ENCODE results near the gene PKHD1. TPM values are rescaled to one million over a fixed set of nuclear protein-coding genes. Genes with fewer than 3 reads are reported as not detected.

The PKHD1 gene
- total RNA-seq, 1 experiment from 2014 or later: 0.43 TPM

GRCh38 chr6:51778666-51779065 is 308.7 kb downstream of the PKHD1 start:
- H3K4me3 ChIP-seq (ENCODE audit: low read depth, low read length, poor library complexity, severe bottlenecking): no peak overlapping the region
- H3K27me3 ChIP-seq (replicated peaks; ENCODE audit: insufficient read depth, low read depth, low read length, poor library complexity): peaks cover 7% of the 10 kb centered on the region
- CTCF ChIA-PET: no interaction called here
- no peaks in the 10 kb centered on the region for H3K36me3 ChIP-seq (ENCODE audit: insufficient read depth, low read length, poor library complexity, severe bottlenecking)
- H3K4me1 ChIP-seq (ENCODE audit: insufficient read depth, low read length, poor library complexity, severe bottlenecking): no peaks in the 10 kb centered on the region
- intact Hi-C loops (cut with micrococcal nuclease; ENCODE audit: unreplicated experiment): no loop called here
- POLR2A ChIA-PET (ENCODE audit: low non-redundant PET): no interaction called here
- no peak overlapping the region for H3K27ac ChIP-seq (ENCODE audit: low read depth, low read length, poor library complexity, severe bottlenecking)
- TF ChIP-seq, protein P1, sequence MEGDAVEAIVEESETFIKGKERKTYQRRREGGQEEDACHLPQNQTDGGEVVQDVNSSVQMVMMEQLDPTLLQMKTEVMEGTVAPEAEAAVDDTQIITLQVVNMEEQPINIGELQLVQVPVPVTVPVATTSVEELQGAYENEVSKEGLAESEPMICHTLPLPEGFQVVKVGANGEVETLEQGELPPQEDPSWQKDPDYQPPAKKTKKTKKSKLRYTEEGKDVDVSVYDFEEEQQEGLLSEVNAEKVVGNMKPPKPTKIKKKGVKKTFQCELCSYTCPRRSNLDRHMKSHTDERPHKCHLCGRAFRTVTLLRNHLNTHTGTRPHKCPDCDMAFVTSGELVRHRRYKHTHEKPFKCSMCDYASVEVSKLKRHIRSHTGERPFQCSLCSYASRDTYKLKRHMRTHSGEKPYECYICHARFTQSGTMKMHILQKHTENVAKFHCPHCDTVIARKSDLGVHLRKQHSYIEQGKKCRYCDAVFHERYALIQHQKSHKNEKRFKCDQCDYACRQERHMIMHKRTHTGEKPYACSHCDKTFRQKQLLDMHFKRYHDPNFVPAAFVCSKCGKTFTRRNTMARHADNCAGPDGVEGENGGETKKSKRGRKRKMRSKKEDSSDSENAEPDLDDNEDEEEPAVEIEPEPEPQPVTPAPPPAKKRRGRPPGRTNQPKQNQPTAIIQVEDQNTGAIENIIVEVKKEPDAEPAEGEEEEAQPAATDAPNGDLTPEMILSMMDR (conservative IDR thresholded peaks at IDR 0.05; ENCODE audit: low read depth, low read length): no peak
- TF ChIP-seq EZH2 (IDR thresholded peaks at IDR 0.05; ENCODE audit: borderline replicate concordance, low read depth, low read length, poor library complexity, severe bottlenecking): no peak
- no peaks in the 10 kb centered on the region for H3K9me3 ChIP-seq (ENCODE audit: low read depth, low read length, poor library complexity, severe bottlenecking)
- no peak for DNase-seq (ENCODE audit: low spot score)
- no TSS peak for BruUV-seq (replicated peaks)

GRCh38 chr6:51777618-51778017 is 309.8 kb downstream of the PKHD1 start:
- ChIA-PET POLR2A (ENCODE audit: low non-redundant PET) (no interaction called here), CTCF (no interaction called here)
- TF ChIP-seq EZH2 (IDR thresholded peaks at IDR 0.05; ENCODE audit: borderline replicate concordance, low read depth, low read length, poor library complexity, severe bottlenecking): no peak
- TF ChIP-seq, protein P1 (conservative IDR thresholded peaks at IDR 0.05; ENCODE audit: low read depth, low read length): no peak
- Histone ChIP-seq H3K36me3 (ENCODE audit: insufficient read depth, low read length, poor library complexity, severe bottlenecking) (no peaks in the 10 kb centered on the region), H3K9me3 (ENCODE audit: low read depth, low read length, poor library complexity, severe bottlenecking) (no peaks in the 10 kb centered on the region), H3K4me1 (ENCODE audit: insufficient read depth, low read length, poor library complexity, severe bottlenecking) (no peaks in the 10 kb centered on the region), H3K27ac (ENCODE audit: low read depth, low read length, poor library complexity, severe bottlenecking) (no peak overlapping the region), H3K4me3 (ENCODE audit: low read depth, low read length, poor library complexity, severe bottlenecking) (no peak overlapping the region), H3K27me3 (replicated peaks; ENCODE audit: insufficient read depth, low read depth, low read length, poor library complexity) (peaks cover 7% of the 10 kb centered on the region)
- no peak for DNase-seq (ENCODE audit: low spot score)
- intact Hi-C loops (cut with micrococcal nuclease; ENCODE audit: unreplicated experiment): no loop called here
- no TSS peak for BruUV-seq (replicated peaks)

- intact Hi-C loops (cut with micrococcal nuclease; ENCODE audit: unreplicated experiment): no loop called here
- BruUV-seq (replicated peaks): no TSS peak
- CTCF ChIA-PET: no interaction called here
Observed at GRCh38 chr6:51775942-51776860, 311.2 kb downstream of the PKHD1 start.

More at GRCh38 chr6:51775942-51776860, 311.2 kb downstream of the PKHD1 start:
- TF ChIP-seq, protein P1 (conservative IDR thresholded peaks at IDR 0.05; ENCODE audit: low read depth, low read length): no peak
- no peak for TF ChIP-seq EZH2 (IDR thresholded peaks at IDR 0.05; ENCODE audit: borderline replicate concordance, low read depth, low read length, poor library complexity, severe bottlenecking)
- POLR2A ChIA-PET (ENCODE audit: low non-redundant PET): no interaction called here
- no peaks in the 10 kb centered on the region for H3K4me1 ChIP-seq (ENCODE audit: insufficient read depth, low read length, poor library complexity, severe bottlenecking)
- no peaks in the 10 kb centered on the region for H3K36me3 ChIP-seq (ENCODE audit: insufficient read depth, low read length, poor library complexity, severe bottlenecking)
- H3K27ac ChIP-seq (ENCODE audit: low read depth, low read length, poor library complexity, severe bottlenecking): no peak overlapping the region
- H3K27me3 ChIP-seq (replicated peaks; ENCODE audit: insufficient read depth, low read depth, low read length, poor library complexity): peaks cover 7% of the 10 kb centered on the region
- H3K4me3 ChIP-seq (ENCODE audit: low read depth, low read length, poor library complexity, severe bottlenecking): no peak overlapping the region
- H3K9me3 ChIP-seq (ENCODE audit: low read depth, low read length, poor library complexity, severe bottlenecking): no peaks in the 10 kb centered on the region
- DNase-seq (ENCODE audit: low spot score): no peak
